Natural killer cell (primary cell): Measurements from ENCODE around the gene IRX4. TPM values are rescaled to one million over a fixed set of nuclear protein-coding genes. Genes with fewer than 3 reads are reported as not detected.

Source experiments
- ATAC-seq, 3 donors: fragments of 150-1000 bp in 2 of 3; fragments of 200-7000 bp in 1 of 3; cut with Tn5 transposase; 1 replicate in 1 of 3; 2 replicates in 2 of 3; pipeline ENCODE4 v1.10.0; 2021; ENCODE audit warnings: mild to moderate bottlenecking in 2 of 3, moderate library complexity in 2 of 3
- DNase-seq, 2 donors: peaks; one replicate each; pipeline versions ENCODE4 v3.0.0 to v3.0.0-alpha.2; 2013 to 2021; ENCODE audit warnings: mixed read lengths in 1 of 2
- H3K27ac ChIP-seq: one replicate; pipeline ENCODE4 v1.5.1; 2013; ENCODE audit warnings: mild to moderate bottlenecking, low read length
- H3K27me3 ChIP-seq: one replicate; pipeline ENCODE4 v1.6.1; 2013; ENCODE audit warnings: low read length; ENCODE audit not compliant: control insufficient read depth, insufficient read depth
- H3K36me3 ChIP-seq: one replicate; pipeline ENCODE4 v1.6.1; 2013; ENCODE audit warnings: low read length; ENCODE audit not compliant: control insufficient read depth, insufficient read depth
- H3K4me1 ChIP-seq: one replicate; pipeline ENCODE4 v1.6.1; 2013; ENCODE audit warnings: low read length; ENCODE audit not compliant: control insufficient read depth, insufficient read depth
- H3K4me3 ChIP-seq: one replicate; pipeline ENCODE4 v1.5.1; 2013; ENCODE audit warnings: low read length
- H3K9me3 ChIP-seq: one replicate; pipeline ENCODE4 v1.6.1; 2013; ENCODE audit warnings: low read length; ENCODE audit not compliant: control insufficient read depth, insufficient read depth
- H3K27ac Mint-ChIP-seq, 2 donors: one replicate each; pipeline ENCODE4 v1.8.0; 2022; ENCODE audit warnings: mild to moderate bottlenecking in 2 of 2, mixed read lengths in 2 of 2, moderate library complexity in 1 of 2
- H3K27me3 Mint-ChIP-seq, 2 donors: one replicate each; pipeline ENCODE4 v1.8.0; 2022; ENCODE audit warnings: low read depth in 2 of 2, mixed read lengths in 2 of 2
- H3K36me3 Mint-ChIP-seq: one replicate; pipeline ENCODE4 v1.8.0; 2022; ENCODE audit warnings: mixed read lengths
- H3K4me1 Mint-ChIP-seq, 2 donors: one replicate each; pipeline ENCODE4 v1.8.0; 2022; ENCODE audit warnings: mixed read lengths in 2 of 2
- H3K4me3 Mint-ChIP-seq: one replicate; pipeline ENCODE4 v1.8.0; 2022; ENCODE audit warnings: mild to moderate bottlenecking, moderate library complexity, mixed read lengths
- H3K9me3 Mint-ChIP-seq, 2 donors: one replicate each; pipeline ENCODE4 v1.8.0; 2022; ENCODE audit warnings: mixed read lengths in 2 of 2
- WGBS: methylation state at CpG from one replicate; pipeline ENCODE4 v1.1.7; 2013; ENCODE audit warnings: missing lambda C conversion rate; ENCODE audit not compliant: insufficient coverage; 5-methylcytosine and 5-hydroxymethylcytosine counted together
- intact Hi-C: fragments of 100-400 bp; cut with micrococcal nuclease; formaldehyde crosslinking; loops from one replicate; pipeline ENCODE4 v1.14.2; 2022
- total RNA-seq, 4 donors: library from RNA; stranded (reverse); fragments of 120-200 nt in 1 of 4; gene quantifications; one replicate each; pipeline versions ENCODE4 v1.2.3 to v1.2.4, GENCODE V29; 2013 to 2022
- TF ChIP-seq, protein P1 (sequence below): fragments of 200-600 bp; IDR thresholded peaks from one replicate; pipeline ENCODE4 v1.8.0; 2022; ENCODE audit warnings: antibody characterized with exemption

Gene IRX4
- total RNA-seq, 3 donors from 2014 or later (not counting 1 experiment from before 2014, with no cell fraction given), result not detected

DNA sequence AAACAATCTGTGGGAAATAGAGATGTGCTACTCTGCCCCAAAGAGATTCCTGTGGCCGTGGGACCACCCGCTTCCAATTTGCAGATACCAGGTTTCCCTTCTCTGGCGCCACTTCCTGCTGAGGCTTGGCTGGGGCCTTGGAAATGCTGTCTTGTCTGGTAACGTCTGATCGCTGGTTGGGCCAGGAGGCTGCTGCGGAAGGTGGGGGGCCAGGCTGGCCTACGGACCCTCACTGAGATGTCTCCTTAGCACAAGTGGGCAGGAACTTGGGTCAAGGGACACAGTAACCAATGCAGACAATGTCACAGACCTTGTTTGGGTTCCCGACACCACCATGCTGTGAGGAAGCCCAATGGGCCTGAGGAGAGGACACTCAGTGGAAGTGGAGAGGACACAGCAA, 31.7 kb upstream of the IRX4 start:
- no peak for ATAC-seq
- intact Hi-C loops, result no loop called here
- no peak overlapping the region for H3K27ac Mint-ChIP-seq
- no peaks in the 10 kb centered on the region for H3K9me3 ChIP-seq
- no peak overlapping the region for H3K4me3 Mint-ChIP-seq
- no peaks in the 10 kb centered on the region for H3K9me3 Mint-ChIP-seq
- H3K4me3 ChIP-seq, result no peak overlapping the region
- H3K36me3 ChIP-seq, result no peaks in the 10 kb centered on the region
- WGBS, result 87% methylated on average over 8 of the region's 8 CpGs
- H3K27ac ChIP-seq, result no peak overlapping the region
- TF ChIP-seq, protein P1, sequence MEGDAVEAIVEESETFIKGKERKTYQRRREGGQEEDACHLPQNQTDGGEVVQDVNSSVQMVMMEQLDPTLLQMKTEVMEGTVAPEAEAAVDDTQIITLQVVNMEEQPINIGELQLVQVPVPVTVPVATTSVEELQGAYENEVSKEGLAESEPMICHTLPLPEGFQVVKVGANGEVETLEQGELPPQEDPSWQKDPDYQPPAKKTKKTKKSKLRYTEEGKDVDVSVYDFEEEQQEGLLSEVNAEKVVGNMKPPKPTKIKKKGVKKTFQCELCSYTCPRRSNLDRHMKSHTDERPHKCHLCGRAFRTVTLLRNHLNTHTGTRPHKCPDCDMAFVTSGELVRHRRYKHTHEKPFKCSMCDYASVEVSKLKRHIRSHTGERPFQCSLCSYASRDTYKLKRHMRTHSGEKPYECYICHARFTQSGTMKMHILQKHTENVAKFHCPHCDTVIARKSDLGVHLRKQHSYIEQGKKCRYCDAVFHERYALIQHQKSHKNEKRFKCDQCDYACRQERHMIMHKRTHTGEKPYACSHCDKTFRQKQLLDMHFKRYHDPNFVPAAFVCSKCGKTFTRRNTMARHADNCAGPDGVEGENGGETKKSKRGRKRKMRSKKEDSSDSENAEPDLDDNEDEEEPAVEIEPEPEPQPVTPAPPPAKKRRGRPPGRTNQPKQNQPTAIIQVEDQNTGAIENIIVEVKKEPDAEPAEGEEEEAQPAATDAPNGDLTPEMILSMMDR, result no peak
- H3K27me3 ChIP-seq, result no peaks in the 10 kb centered on the region
- H3K4me1 ChIP-seq, result no peaks in the 10 kb centered on the region
- DNase-seq, result no peak
- H3K4me1 Mint-ChIP-seq, result no peaks in the 10 kb centered on the region
- peaks cover 0 to 3% of the 10 kb centered on the region in 2 donors for H3K27me3 Mint-ChIP-seq
- no peaks in the 10 kb centered on the region for H3K36me3 Mint-ChIP-seq

DNA sequence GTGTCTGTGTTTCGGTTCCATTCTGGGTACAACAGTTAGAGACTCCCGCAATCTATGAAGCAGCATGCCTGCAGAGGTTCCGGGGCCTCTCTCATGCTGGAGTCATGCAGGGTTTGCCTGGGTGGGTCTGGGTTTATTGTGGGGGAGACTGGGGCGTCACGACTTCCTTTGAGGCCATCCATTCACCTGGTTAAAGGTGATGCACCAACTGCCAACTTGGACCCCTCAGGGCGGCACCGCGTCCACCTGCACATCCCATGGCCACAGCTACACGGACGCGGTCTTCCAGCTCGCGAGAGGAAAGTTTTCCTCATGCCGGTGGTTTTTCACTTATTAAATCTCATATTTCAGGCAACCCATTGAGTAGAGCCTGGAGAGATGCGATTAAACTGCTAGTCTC, 30.9 kb upstream of the IRX4 start:
- H3K27me3 Mint-ChIP-seq, result no peaks in the 10 kb centered on the region
- H3K36me3 Mint-ChIP-seq, result no peaks in the 10 kb centered on the region
- H3K4me3 Mint-ChIP-seq, result no peak overlapping the region
- Histone ChIP-seq H3K4me3 (no peak overlapping the region), H3K9me3 (no peaks in the 10 kb centered on the region), H3K4me1 (no peaks in the 10 kb centered on the region), H3K27me3 (no peaks in the 10 kb centered on the region), H3K27ac (no peak overlapping the region), H3K36me3 (no peaks in the 10 kb centered on the region)
- H3K27ac Mint-ChIP-seq, result no peak overlapping the region
- 89% methylated on average over 15 of the region's 15 CpGs for WGBS
- H3K4me1 Mint-ChIP-seq, result no peaks in the 10 kb centered on the region
- TF ChIP-seq, protein P1, result no peak
- intact Hi-C loops, result no loop called here
- no peaks in the 10 kb centered on the region for H3K9me3 Mint-ChIP-seq
- no peak for ATAC-seq
- DNase-seq, result no peak

DNA sequence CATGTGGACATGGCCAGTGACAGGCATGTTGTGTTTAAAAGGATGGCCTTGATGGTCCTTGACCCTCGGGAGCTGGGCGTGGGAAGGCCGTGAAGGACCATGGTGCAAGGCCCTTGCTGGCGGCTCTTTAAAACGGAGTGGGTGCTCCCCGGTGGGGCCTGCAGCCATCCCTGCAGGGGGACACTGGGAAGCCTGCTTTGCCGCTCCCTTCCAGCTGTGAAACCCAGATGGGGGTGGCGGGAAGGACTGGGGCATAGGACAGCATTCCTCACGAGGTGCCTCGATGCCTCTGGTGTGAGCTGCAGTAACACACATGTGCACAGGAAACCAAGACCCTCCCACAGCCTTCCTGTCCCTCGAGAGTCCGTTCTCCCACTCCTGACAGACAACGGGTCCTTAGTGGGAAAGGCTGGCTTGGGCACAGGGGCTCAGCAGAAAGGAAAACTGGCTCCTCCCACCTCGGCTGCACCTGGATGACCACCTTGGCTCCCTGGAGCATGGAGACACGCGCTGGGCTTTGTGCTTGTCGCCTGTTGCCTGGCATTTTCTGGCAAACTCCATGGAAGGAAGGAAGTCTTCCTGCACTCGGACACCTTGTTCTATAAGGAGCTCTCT, 30.3 kb upstream of the IRX4 start:
- Histone ChIP-seq H3K27ac (no peak overlapping the region), H3K36me3 (no peaks in the 10 kb centered on the region), H3K4me3 (no peak overlapping the region), H3K27me3 (no peaks in the 10 kb centered on the region), H3K4me1 (no peaks in the 10 kb centered on the region), H3K9me3 (no peaks in the 10 kb centered on the region)
- Mint-ChIP-seq H3K27me3 (no peaks in the 10 kb centered on the region), H3K36me3 (no peaks in the 10 kb centered on the region), H3K27ac (no peak overlapping the region), H3K9me3 (no peaks in the 10 kb centered on the region), H3K4me1 (no peaks in the 10 kb centered on the region), H3K4me3 (no peak overlapping the region)
- TF ChIP-seq, protein P1, result no peak
- intact Hi-C loops, result no loop called here
- ATAC-seq, result no peak
- WGBS, result 79% methylated on average over 18 of the region's 18 CpGs
- DNase-seq, result no peak

DNA sequence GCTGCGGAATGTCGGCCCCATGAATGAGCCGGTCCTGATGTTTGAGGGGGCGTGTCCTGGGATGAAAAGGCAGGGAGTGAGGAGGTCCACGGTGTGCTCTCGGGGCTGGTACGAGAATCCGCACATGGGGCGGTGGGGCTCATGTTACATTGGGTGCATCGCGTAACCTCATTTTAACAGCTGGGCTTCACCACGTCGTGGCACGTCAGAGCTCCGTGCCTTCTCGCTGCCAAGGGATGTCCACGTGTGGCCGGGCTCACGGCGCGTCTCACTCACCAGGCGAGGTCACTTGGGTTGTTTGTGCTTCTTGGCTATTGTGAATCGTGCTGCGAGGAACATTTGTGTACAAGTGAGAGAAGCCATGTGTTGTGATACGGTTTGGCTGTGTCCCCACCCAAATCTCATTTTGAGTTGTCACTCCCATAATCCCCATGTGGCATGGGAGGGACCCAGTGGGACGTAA, 29.1 kb upstream of the IRX4 start:
- ATAC-seq, result no peak
- no peaks in the 10 kb centered on the region for H3K4me1 Mint-ChIP-seq
- DNase-seq, result no peak
- no peaks in the 10 kb centered on the region for H3K4me1 ChIP-seq
- WGBS, result 91% methylated on average over 26 of the region's 26 CpGs
- H3K27ac ChIP-seq, result no peak overlapping the region
- no peaks in the 10 kb centered on the region for H3K36me3 ChIP-seq
- H3K4me3 ChIP-seq, result no peak overlapping the region
- H3K4me3 Mint-ChIP-seq, result no peak overlapping the region
- TF ChIP-seq, protein P1, result no peak
- H3K36me3 Mint-ChIP-seq, result no peaks in the 10 kb centered on the region
- no peaks in the 10 kb centered on the region for H3K9me3 ChIP-seq
- no peaks in the 10 kb centered on the region for H3K27me3 Mint-ChIP-seq
- no peak overlapping the region for H3K27ac Mint-ChIP-seq
- intact Hi-C loops, result no loop called here
- H3K27me3 ChIP-seq, result no peaks in the 10 kb centered on the region
- no peaks in the 10 kb centered on the region for H3K9me3 Mint-ChIP-seq
